Smooth muscle cell (in vitro differentiated cells): ENCODE results near the gene ABCC6. TPM values are rescaled to one million over a fixed set of nuclear protein-coding genes. Genes with fewer than 3 reads are reported as not detected.

Experiments used
- DNase-seq: peaks from one replicate; lab custom pipeline; 2025; ENCODE audit not compliant: unreplicated experiment; lab: John Stamatoyannopoulos, UW
- H2AFZ ChIP-seq: fragments of 200-600 bp; sonication (generic); 2 replicates; pipeline ENCODE4 v1.6.0; 2016; ENCODE audit warnings: antibody characterized with exemption, low read depth, mild to moderate bottlenecking
- H3F3A ChIP-seq: fragments of 200-600 bp; sonication (generic); 2 replicates; pipeline ENCODE4 v1.6.0; 2017; ENCODE audit warnings: antibody characterized with exemption, low read depth
- H3K27ac ChIP-seq: fragments of 200-600 bp; sonication (generic); 2 replicates; pipeline ENCODE4 v1.5.1; 2016; ENCODE audit warnings: low read depth, mild to moderate bottlenecking
- H3K27me3 ChIP-seq: fragments of 200-600 bp; sonication (generic); 2 replicates; pipeline ENCODE4 v1.6.1; 2016; ENCODE audit warnings: low read depth, mild to moderate bottlenecking
- H3K36me3 ChIP-seq: fragments of 200-600 bp; sonication (generic); 2 replicates; pipeline ENCODE4 v1.5.1; 2016; ENCODE audit warnings: low read depth
- H3K4me1 ChIP-seq: fragments of 200-600 bp; sonication (generic); 2 replicates; pipeline ENCODE4 v1.5.1; 2016; ENCODE audit warnings: low read depth
- H3K4me2 ChIP-seq: fragments of 200-600 bp; sonication (generic); 2 replicates; pipeline ENCODE4 v1.6.0; 2016; ENCODE audit warnings: mild to moderate bottlenecking
- H3K4me3 ChIP-seq: fragments of 200-600 bp; sonication (generic); 2 replicates; pipeline ENCODE4 v1.5.1; 2016; ENCODE audit warnings: mild to moderate bottlenecking
- H3K79me2 ChIP-seq: fragments of 200-600 bp; sonication (generic); 2 replicates; pipeline ENCODE4 v1.6.0; 2016; ENCODE audit warnings: low read depth, mild to moderate bottlenecking
- H3K9ac ChIP-seq: fragments of 200-600 bp; sonication (generic); 2 replicates; pipeline ENCODE4 v1.6.0; 2016; ENCODE audit warnings: low read depth
- H3K9me3 ChIP-seq: fragments of 200-600 bp; sonication (generic); replicated peaks from 2 replicates; pipeline ENCODE4 v1.5.1; 2016; ENCODE audit warnings: low read depth
- H4K20me1 ChIP-seq: fragments of 200-600 bp; sonication (generic); 2 replicates; pipeline ENCODE4 v1.6.0; 2016; ENCODE audit warnings: low read depth
- whole genome bisulfite sequencing: methylation state at CpG from one replicate; pipeline ENCODE4 v1.1.7; 2016; ENCODE audit warnings: low lambda C conversion rate; 5-methylcytosine and 5-hydroxymethylcytosine counted together
- polyA plus RNA-seq: library from polyadenylated mRNA; unstranded; fragments of >200 nt; fragmentation: Nextera tagmentation; extraction: Ambion mirVana; gene quantifications from 2 replicates; pipeline ENCODE4 v1.2.1, GENCODE V29; 2016
- total RNA-seq: library from RNA; depleted of rRNA; stranded (reverse); fragments of >200 nt; gene quantifications from 2 replicates; pipeline ENCODE4 v1.2.3, GENCODE V29; 2014
- TF ChIP-seq, protein P1 (sequence below): fragments of 200-600 bp; sonication (generic); IDR thresholded peaks from 2 replicates; pipeline ENCODE4 v1.5.1; 2017; ENCODE audit warnings: borderline replicate concordance, mild to moderate bottlenecking, antibody characterized with exemption; ENCODE audit not compliant: insufficient read depth, poor library complexity, severe bottlenecking

ABCC6 gene
- total and polyA plus RNA-seq, 2 experiments from 2014 or later: 0.94 to 1.9 TPM

DNA sequence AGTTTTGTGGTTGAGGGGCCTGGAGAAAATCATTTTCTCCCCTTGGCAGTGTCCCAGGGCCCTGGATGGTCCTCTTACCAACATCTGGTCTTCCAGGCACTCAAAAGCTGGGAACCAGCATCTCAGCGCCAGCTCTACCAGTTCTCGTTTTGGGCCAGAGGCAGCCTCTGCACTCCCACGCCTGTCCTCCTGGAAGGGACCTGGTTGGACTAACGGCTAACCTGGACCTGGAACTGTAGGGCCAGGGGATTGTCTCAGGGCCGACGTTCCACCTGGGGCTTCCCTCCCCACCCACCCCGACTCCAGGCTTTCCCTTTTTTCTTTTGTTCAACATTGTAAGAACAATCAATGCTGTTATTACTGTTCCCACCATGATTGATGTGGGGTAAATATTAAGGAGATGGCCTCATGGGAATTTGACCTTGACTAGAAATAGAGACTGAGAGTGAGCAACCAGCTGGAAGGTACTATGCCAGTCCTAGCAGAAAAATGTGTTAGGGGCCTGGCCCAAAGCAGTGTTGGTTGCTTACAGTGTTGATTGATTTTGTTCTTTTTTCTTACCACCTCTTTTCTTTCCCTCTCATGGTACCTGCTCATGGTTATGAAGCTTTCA lies 81.4 kb downstream of the ABCC6 start:
- no peak overlapping the region for H2AFZ ChIP-seq
- no peaks in the 10 kb centered on the region for H3F3A ChIP-seq
- no peak overlapping the region for H3K9ac ChIP-seq
- no peaks in the 10 kb centered on the region for H3K9me3 ChIP-seq
- H3K4me1 ChIP-seq: no peaks in the 10 kb centered on the region
- DNase-seq: no peak
- H3K4me2 ChIP-seq: no peak overlapping the region
- no peaks in the 10 kb centered on the region for H3K79me2 ChIP-seq
- H3K27ac ChIP-seq: no peak overlapping the region
- TF ChIP-seq, protein P1, sequence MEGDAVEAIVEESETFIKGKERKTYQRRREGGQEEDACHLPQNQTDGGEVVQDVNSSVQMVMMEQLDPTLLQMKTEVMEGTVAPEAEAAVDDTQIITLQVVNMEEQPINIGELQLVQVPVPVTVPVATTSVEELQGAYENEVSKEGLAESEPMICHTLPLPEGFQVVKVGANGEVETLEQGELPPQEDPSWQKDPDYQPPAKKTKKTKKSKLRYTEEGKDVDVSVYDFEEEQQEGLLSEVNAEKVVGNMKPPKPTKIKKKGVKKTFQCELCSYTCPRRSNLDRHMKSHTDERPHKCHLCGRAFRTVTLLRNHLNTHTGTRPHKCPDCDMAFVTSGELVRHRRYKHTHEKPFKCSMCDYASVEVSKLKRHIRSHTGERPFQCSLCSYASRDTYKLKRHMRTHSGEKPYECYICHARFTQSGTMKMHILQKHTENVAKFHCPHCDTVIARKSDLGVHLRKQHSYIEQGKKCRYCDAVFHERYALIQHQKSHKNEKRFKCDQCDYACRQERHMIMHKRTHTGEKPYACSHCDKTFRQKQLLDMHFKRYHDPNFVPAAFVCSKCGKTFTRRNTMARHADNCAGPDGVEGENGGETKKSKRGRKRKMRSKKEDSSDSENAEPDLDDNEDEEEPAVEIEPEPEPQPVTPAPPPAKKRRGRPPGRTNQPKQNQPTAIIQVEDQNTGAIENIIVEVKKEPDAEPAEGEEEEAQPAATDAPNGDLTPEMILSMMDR: no peak
- no peak overlapping the region for H3K4me3 ChIP-seq
- no peaks in the 10 kb centered on the region for H4K20me1 ChIP-seq
- H3K36me3 ChIP-seq: no peaks in the 10 kb centered on the region
- WGBS: 94% methylated on average over 7 of the region's 7 CpGs
- no peaks in the 10 kb centered on the region for H3K27me3 ChIP-seq

GRCh38 chr16:16141141-16141540 lies 82.2 kb downstream of the ABCC6 start:
- no peak overlapping the region for H2AFZ ChIP-seq
- no peak for DNase-seq
- no peaks in the 10 kb centered on the region for H3K27me3 ChIP-seq
- no peak overlapping the region for H3K4me3 ChIP-seq
- H3K4me2 ChIP-seq: no peak overlapping the region
- WGBS: 95% methylated on average over 11 of the region's 11 CpGs
- H3K27ac ChIP-seq: no peak overlapping the region
- H3K9ac ChIP-seq: no peak overlapping the region
- no peaks in the 10 kb centered on the region for H3K36me3 ChIP-seq
- H3K9me3 ChIP-seq: no peaks in the 10 kb centered on the region
- no peaks in the 10 kb centered on the region for H4K20me1 ChIP-seq
- TF ChIP-seq, protein P1: no peak
- no peaks in the 10 kb centered on the region for H3K79me2 ChIP-seq
- H3F3A ChIP-seq: no peaks in the 10 kb centered on the region
- no peaks in the 10 kb centered on the region for H3K4me1 ChIP-seq

DNA sequence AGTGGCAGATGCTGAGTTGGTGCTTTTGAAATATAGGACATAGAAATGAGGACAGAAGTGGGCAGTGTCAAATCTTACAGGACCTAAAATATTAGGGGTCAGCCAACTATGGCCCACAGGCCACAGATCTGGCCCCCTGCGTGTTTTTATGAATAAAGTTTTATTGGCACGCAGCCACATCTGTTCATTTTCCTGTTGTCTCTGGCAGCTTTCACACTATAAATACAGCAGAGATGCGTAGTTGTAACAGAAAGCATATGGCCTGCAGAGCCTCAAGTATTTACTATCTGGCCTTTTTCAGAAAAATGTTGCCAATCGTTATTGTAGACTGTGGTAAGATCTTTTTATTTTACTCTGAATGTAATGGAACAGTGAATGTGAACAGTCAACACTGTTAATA lies 82.8 kb downstream of the ABCC6 start:
- TF ChIP-seq, protein P1: no peak
- Histone ChIP-seq H3K27me3 (no peaks in the 10 kb centered on the region), H3K27ac (no peak overlapping the region), H3K9ac (no peak overlapping the region), H2AFZ (no peak overlapping the region), H3K79me2 (no peaks in the 10 kb centered on the region), H3K4me2 (no peak overlapping the region), H3K4me3 (no peak overlapping the region), H3K4me1 (no peaks in the 10 kb centered on the region), H3F3A (no peaks in the 10 kb centered on the region), H3K36me3 (no peaks in the 10 kb centered on the region), H3K9me3 (no peaks in the 10 kb centered on the region), H4K20me1 (no peaks in the 10 kb centered on the region)
- WGBS: 89% methylated on average over 4 of the region's 4 CpGs
- no peak for DNase-seq

- 94% methylated on average over 7 of the region's 7 CpGs for WGBS
- no peaks in the 10 kb centered on the region for H4K20me1 ChIP-seq
- no peak overlapping the region for H3K9ac ChIP-seq
- no peak overlapping the region for H2AFZ ChIP-seq
- no peaks in the 10 kb centered on the region for H3K79me2 ChIP-seq
- no peaks in the 10 kb centered on the region for H3F3A ChIP-seq
- H3K4me3 ChIP-seq: no peak overlapping the region
- H3K36me3 ChIP-seq: no peaks in the 10 kb centered on the region
- no peaks in the 10 kb centered on the region for H3K27me3 ChIP-seq
- H3K27ac ChIP-seq: no peak overlapping the region
- H3K9me3 ChIP-seq: no peaks in the 10 kb centered on the region
- H3K4me1 ChIP-seq: no peaks in the 10 kb centered on the region
- TF ChIP-seq, protein P1: no peak
- DNase-seq: no peak
- no peak overlapping the region for H3K4me2 ChIP-seq
These were observed 83.5 kb downstream of the ABCC6 start for GRCh38 chr16:16139806-16140205.
